Measurements from ENCODE around the gene PDE6H. TPM values are rescaled to one million over a fixed set of nuclear protein-coding genes. Genes with fewer than 3 reads are reported as not detected.

Gene PDE6H
- total RNA-seq, 2 donors from 2014 or later = not detected

- no peaks in the 10 kb centered on the region for H3K36me3 Mint-ChIP-seq (ENCODE audit: low read depth)
- Histone ChIP-seq H3K9me3 (ENCODE audit: control insufficient read depth, low read length) (no peaks in the 10 kb centered on the region), H3K27me3 (ENCODE audit: control insufficient read depth, insufficient read depth, low read length, poor library complexity, severe bottlenecking) (no peaks in the 10 kb centered on the region), H3K9ac (ENCODE audit: extremely low read depth, low read length, poor library complexity, severe bottlenecking) (no peak overlapping the region), H3K4me1 (ENCODE audit: control insufficient read depth, insufficient read depth, low read length) (peaks cover 3% of the 10 kb centered on the region), H3K4me3 (ENCODE audit: low read length) (no peak overlapping the region), H3K27ac (ENCODE audit: low read depth, low read length) (no peak overlapping the region), H3K36me3 (ENCODE audit: control insufficient read depth, insufficient read depth, low read length) (no peaks in the 10 kb centered on the region)
- H3K27ac Mint-ChIP-seq = no peak overlapping the region
- no peak for TF ChIP-seq CTCF (conservative IDR thresholded peaks at IDR 0.05)
- peaks cover 11% of the 10 kb centered on the region for H3K4me1 Mint-ChIP-seq
- H3K27me3 Mint-ChIP-seq (ENCODE audit: insufficient read depth) = peaks cover 2% of the 10 kb centered on the region
- WGBS, 2 experiments (ENCODE audit: insufficient coverage in 1 of 2, insufficient read length in 1 of 2) = 92 to 100% methylated on average over 3 of the region's 3 CpGs
- no peak for DNase-seq
- H3K4me3 Mint-ChIP-seq = no peak overlapping the region
- H3K9me3 Mint-ChIP-seq = no peaks in the 10 kb centered on the region
These were observed 1.8 kb downstream of the PDE6H start for GRCh38 chr12:14974633-14975032.

GRCh38 chr12:14975457-14975856 lies 2.6 kb downstream of the PDE6H start:
- no peak for DNase-seq
- Mint-ChIP-seq H3K4me1 (peaks cover 11% of the 10 kb centered on the region), H3K36me3 (ENCODE audit: low read depth) (no peaks in the 10 kb centered on the region), H3K27ac (no peak overlapping the region), H3K9me3 (no peaks in the 10 kb centered on the region), H3K27me3 (ENCODE audit: insufficient read depth) (peaks cover 2% of the 10 kb centered on the region), H3K4me3 (no peak overlapping the region)
- Histone ChIP-seq H3K36me3 (ENCODE audit: control insufficient read depth, insufficient read depth, low read length) (no peaks in the 10 kb centered on the region), H3K27ac (ENCODE audit: low read depth, low read length) (no peak overlapping the region), H3K9me3 (ENCODE audit: control insufficient read depth, low read length) (no peaks in the 10 kb centered on the region), H3K4me3 (ENCODE audit: low read length) (no peak overlapping the region), H3K4me1 (ENCODE audit: control insufficient read depth, insufficient read depth, low read length) (peaks cover 3% of the 10 kb centered on the region), H3K9ac (ENCODE audit: extremely low read depth, low read length, poor library complexity, severe bottlenecking) (no peak overlapping the region), H3K27me3 (ENCODE audit: control insufficient read depth, insufficient read depth, low read length, poor library complexity, severe bottlenecking) (no peaks in the 10 kb centered on the region)
- WGBS, 2 experiments (ENCODE audit: insufficient coverage in 1 of 2, insufficient read length in 1 of 2) = 87 to 92% methylated on average over 2 to 3 of the region's 4 CpGs
- TF ChIP-seq CTCF (conservative IDR thresholded peaks at IDR 0.05) = no peak

- Mint-ChIP-seq H3K27me3 (ENCODE audit: insufficient read depth) (peaks cover 2% of the 10 kb centered on the region), H3K9me3 (no peaks in the 10 kb centered on the region), H3K4me1 (peaks cover 11% of the 10 kb centered on the region), H3K27ac (no peak overlapping the region), H3K36me3 (ENCODE audit: low read depth) (no peaks in the 10 kb centered on the region), H3K4me3 (no peak overlapping the region)
- Histone ChIP-seq H3K27me3 (ENCODE audit: control insufficient read depth, insufficient read depth, low read length, poor library complexity, severe bottlenecking) (no peaks in the 10 kb centered on the region), H3K4me3 (ENCODE audit: low read length) (no peak overlapping the region), H3K4me1 (ENCODE audit: control insufficient read depth, insufficient read depth, low read length) (peaks cover 3% of the 10 kb centered on the region), H3K27ac (ENCODE audit: low read depth, low read length) (no peak overlapping the region), H3K36me3 (ENCODE audit: control insufficient read depth, insufficient read depth, low read length) (no peaks in the 10 kb centered on the region), H3K9me3 (ENCODE audit: control insufficient read depth, low read length) (no peaks in the 10 kb centered on the region), H3K9ac (ENCODE audit: extremely low read depth, low read length, poor library complexity, severe bottlenecking) (no peak overlapping the region)
- WGBS, 2 experiments (ENCODE audit: insufficient coverage in 1 of 2, insufficient read length in 1 of 2) = 86% methylated on average over 2 of the region's 3 CpGs; no CpG with 5 or more reads in 1 of the 2 experiments
- no peak for DNase-seq
- TF ChIP-seq CTCF (conservative IDR thresholded peaks at IDR 0.05) = no peak
These were observed 3.8 kb downstream of the PDE6H start for GRCh38 chr12:14976658-14977057.

Measured in endodermal cell (in vitro differentiated cells).